Measurements from ENCODE around the gene WASL.

DNA sequence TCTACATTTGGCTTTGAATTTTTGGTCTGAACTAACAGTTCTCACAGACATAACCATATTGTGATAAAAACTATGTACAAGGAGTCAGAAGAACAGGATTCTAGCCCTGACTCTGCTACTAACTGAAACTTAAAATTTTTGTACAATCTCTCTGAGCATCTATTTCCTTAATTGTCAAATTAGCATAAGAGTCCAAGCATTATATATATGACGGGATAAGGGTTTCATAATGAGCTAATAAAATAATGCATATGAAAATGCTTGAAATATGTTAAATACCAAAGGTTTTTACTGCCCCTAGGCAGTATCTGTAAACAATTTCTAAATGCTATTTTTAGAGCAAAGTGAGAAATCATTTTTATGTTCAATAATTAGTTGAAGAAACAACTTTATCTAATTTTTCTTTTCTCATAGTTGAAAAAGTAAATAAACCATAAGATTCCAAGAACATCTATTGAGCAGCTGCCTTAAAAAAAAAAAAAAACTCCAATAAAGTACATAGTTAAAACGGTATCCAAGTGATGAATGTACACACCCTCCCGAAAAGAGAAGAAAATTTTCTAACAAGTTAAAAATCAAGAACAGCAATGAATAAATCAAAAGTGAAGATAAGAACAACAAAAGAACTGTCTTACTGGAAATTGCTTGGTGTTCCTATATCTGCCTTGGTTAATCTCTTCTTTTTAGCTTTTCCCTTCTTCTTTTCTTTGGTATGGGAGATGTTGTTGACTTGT, 52.7 kb downstream of the WASL start:
- TF ChIP-seq, protein P1, sequence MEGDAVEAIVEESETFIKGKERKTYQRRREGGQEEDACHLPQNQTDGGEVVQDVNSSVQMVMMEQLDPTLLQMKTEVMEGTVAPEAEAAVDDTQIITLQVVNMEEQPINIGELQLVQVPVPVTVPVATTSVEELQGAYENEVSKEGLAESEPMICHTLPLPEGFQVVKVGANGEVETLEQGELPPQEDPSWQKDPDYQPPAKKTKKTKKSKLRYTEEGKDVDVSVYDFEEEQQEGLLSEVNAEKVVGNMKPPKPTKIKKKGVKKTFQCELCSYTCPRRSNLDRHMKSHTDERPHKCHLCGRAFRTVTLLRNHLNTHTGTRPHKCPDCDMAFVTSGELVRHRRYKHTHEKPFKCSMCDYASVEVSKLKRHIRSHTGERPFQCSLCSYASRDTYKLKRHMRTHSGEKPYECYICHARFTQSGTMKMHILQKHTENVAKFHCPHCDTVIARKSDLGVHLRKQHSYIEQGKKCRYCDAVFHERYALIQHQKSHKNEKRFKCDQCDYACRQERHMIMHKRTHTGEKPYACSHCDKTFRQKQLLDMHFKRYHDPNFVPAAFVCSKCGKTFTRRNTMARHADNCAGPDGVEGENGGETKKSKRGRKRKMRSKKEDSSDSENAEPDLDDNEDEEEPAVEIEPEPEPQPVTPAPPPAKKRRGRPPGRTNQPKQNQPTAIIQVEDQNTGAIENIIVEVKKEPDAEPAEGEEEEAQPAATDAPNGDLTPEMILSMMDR (IDR thresholded peaks at IDR 0.05; ENCODE audit: low read length), result no peak
- no peak for TF ChIP-seq EZH2 (IDR thresholded peaks at IDR 0.05; ENCODE audit: borderline replicate concordance, low read length)
